ENCODE results near the gene OBSCN.

The OBSCN gene

GRCh38 chr1:228273720-228274451 lies 66.0 kb downstream of the OBSCN start:
- in situ Hi-C loops (cut with HindIII; ENCODE audit: low sequenced_read_pairs), result no loop called here

GRCh38 chr1:228274452-228275178 lies 66.8 kb downstream of the OBSCN start:
- in situ Hi-C loops (cut with HindIII; ENCODE audit: low sequenced_read_pairs), result no loop called here

DNA sequence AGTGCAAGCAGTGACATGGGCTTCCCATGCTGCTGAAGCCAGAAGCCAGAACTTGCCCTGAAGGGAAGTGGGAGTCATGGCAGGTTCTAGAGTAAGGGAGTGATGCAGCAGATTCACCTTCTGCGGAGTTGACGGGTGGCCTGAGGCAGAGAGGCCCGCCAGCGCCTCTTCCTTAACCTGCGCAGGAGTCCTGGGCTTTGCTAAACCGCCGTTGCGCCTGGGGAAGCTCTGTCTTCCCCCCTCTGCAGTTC lies 67.3 kb downstream of the OBSCN start:
- in situ Hi-C loops (cut with HindIII; ENCODE audit: low sequenced_read_pairs), result no loop called here

DNA sequence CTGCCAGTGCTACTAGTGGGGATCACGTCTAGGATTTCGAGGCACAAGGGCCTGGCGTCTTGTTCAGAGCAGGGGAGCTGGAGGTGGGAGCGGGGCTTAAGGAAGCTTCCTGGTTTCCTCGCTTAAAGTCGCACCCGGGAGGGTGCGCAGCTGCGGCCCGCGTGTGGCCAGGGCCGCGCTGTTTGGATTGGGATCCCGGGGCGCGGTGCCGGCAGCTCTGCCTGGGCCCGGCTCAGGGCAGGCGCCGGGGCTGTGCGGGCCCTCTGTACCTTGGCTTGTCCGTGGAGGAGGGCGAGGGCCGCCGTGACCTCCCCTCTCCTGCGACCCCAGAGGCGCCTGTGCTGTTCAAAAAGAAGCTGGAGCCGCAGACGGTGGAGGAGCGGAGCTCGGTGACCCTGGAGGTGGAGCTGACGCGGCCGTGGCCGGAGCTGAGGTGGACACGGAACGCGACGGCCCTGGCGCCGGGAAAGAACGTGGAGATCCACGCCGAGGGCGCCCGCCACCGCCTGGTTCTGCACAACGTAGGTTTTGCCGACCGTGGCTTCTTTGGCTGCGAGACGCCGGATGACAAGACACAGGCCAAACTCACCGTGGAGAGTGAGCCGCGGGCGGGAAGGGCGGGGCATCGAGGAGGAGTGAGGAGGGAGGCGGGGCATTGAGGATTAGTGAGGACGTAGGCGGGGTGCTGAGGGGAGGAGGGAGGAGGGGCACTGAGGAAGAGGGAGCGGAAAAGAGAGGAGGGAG lies 67.8 kb downstream of the OBSCN start:
- in situ Hi-C loops (cut with HindIII; ENCODE audit: low sequenced_read_pairs), result no loop called here

DNA sequence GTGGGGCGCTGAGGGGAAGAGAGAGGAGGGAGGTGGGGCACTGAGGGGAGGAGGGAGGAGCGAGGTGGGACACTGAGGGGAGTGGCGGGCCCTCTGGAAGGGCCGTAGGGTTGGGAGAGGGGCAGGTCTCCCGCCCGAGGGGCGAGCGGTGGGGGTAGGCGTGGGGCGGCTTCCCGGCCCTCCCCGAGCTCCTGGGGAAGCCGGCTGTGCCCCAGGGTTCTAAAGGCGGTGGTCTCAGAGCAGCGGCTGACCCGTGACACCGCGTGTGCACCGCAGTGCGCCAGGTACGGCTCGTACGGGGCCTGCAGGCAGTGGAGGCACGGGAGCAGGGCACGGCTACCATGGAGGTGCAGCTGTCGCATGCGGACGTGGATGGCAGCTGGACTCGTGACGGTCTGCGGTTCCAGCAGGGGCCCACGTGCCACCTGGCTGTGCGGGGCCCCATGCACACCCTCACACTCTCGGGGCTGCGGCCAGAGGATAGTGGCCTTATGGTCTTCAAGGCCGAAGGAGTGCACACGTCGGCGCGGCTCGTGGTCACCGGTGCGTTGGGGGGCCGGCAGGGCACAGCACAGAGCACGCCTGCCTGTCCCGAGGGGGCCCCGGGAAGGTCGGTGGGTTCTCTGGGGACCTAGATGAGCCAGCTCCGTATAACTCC lies 68.5 kb downstream of the OBSCN start:
- in situ Hi-C loops (cut with HindIII; ENCODE audit: low sequenced_read_pairs), result no loop called here

GRCh38 chr1:228276901-228277490 lies 69.2 kb downstream of the OBSCN start:
- in situ Hi-C loops (cut with HindIII; ENCODE audit: low sequenced_read_pairs), result no loop called here

DNA sequence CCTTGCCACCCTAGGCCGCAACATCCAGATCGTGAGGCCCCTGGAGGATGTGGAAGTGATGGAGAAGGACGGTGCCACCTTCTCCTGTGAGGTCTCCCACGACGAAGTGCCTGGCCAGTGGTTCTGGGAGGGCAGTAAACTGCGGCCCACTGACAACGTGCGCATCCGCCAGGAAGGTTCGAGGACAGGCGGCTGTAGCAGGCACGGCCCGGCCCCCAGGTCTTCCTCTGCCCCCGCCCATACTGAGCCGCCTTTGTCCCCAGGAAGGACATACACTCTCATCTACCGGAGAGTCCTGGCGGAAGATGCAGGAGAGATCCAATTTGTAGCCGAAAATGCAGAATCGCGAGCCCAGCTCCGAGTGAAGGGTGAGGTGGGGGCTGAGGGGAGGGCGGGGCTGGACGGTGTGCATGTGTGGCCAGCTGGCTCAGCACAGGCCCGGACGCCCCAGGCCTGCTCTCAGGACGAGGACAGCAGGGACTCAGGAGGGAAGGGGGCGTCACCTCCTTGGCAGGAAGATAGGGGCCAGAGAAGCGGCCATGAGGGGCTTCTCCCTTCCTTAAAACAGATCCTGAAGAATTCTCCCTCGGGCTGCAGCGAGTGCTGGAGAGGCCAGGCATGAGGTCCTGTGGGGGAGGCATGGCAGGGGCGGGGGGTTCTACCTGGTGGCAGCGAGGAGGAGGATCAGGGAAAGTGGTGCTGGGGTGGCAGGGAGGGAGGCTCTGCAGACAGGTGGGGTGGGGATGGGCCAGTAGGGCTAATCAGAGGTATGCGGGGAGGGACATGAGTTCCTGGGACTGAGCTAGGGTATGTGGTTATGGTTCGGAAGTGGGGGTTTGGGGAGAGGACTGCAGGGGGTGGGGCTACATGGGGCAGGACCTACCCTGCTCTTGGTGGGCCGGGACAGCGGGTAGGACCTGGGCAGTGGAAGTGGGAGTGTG lies 69.9 kb downstream of the OBSCN start:
- in situ Hi-C loops (cut with HindIII; ENCODE audit: low sequenced_read_pairs), result no loop called here

DNA sequence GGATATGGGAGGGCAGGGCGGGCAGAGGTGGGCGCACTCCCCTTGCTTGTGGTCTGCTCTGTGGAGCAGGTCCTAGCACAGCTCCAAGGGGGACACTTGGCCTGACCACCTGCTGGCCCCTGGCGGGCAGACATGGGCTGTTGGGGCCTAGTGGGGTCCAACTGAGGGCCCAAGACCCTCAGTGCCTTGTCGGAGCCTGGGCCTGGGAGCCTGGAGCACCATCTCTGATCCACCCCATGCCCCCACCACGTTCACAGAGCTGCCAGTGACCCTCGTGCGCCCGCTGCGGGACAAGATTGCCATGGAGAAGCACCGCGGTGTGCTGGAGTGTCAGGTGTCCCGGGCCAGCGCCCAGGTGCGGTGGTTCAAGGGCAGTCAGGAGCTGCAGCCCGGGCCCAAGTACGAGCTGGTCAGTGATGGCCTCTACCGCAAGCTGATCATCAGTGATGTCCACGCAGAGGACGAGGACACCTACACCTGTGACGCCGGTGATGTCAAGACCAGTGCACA lies 70.6 kb downstream of the OBSCN start:
- in situ Hi-C loops (cut with HindIII; ENCODE audit: low sequenced_read_pairs), result no loop called here

GRCh38 chr1:228279011-228279721 lies 71.3 kb downstream of the OBSCN start:
- in situ Hi-C loops (cut with HindIII; ENCODE audit: low sequenced_read_pairs), result no loop called here

GRCh38 chr1:228279722-228280105 lies 71.9 kb downstream of the OBSCN start:
- in situ Hi-C loops (cut with HindIII; ENCODE audit: low sequenced_read_pairs), result no loop called here

DNA sequence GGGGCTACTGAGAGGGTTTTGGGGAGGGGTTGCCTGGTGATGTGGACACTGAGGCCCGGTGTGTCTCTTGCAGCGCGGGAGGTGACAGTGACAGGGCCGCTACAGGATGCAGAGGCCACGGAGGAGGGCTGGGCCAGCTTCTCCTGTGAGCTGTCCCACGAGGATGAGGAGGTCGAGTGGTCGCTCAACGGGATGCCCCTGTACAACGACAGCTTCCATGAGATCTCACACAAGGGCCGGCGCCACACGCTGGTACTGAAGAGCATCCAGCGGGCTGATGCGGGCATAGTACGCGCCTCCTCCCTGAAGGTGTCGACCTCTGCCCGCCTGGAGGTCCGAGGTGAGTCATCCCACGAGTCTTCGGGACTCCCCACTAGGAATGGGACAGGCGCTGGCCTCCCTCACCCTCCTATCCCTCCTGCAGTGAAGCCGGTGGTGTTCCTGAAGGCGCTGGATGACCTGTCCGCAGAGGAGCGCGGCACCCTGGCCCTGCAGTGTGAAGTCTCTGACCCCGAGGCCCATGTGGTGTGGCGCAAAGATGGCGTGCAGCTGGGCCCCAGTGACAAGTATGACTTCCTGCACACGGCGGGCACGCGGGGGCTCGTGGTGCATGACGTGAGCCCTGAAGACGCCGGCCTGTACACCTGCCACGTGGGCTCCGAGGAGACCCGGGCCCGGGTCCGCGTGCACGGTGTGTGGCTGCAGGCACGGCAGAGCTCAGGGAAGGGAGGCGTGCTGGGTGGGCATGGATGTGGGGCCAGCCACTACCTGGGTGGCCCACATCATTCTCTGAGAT lies 72.5 kb downstream of the OBSCN start:
- in situ Hi-C loops (cut with HindIII; ENCODE audit: low sequenced_read_pairs), result no loop called here

DNA sequence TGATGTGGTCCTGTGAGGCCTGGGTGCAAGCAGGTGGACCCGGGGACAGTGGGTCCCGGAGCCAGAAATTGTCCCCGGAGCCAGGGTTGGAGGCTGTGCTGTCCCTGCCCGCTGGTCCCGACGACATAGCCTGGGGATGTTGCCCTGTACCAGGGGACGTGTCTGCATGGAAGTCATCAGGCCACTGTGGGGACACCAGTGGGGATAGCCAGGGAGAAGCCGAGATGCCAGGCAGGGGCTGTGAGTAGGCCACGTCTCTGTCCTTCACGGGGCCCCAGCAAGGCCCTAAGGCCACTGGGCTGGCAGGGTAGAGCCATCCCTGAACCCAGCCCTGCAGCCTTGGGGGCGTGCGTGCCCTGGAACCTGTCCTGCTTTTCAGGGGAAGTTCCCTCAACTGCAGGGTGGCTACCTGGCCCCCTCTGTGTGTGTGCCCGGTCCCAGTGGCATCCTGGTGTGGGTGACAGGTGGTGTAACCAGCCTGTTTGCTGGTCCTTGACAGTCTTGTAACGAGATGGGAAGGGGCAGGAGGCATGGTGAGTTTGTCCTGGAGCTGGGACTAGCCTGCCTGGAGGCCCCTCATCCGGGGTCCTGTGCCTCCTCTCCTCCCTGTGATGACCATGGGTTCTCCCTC lies 73.2 kb downstream of the OBSCN start:
- in situ Hi-C loops (cut with HindIII; ENCODE audit: low sequenced_read_pairs), result no loop called here

- in situ Hi-C loops (cut with HindIII; ENCODE audit: low sequenced_read_pairs), result no loop called here
Measured at GRCh38 chr1:228281631-228282328, 73.9 kb downstream of the OBSCN start.

DNA sequence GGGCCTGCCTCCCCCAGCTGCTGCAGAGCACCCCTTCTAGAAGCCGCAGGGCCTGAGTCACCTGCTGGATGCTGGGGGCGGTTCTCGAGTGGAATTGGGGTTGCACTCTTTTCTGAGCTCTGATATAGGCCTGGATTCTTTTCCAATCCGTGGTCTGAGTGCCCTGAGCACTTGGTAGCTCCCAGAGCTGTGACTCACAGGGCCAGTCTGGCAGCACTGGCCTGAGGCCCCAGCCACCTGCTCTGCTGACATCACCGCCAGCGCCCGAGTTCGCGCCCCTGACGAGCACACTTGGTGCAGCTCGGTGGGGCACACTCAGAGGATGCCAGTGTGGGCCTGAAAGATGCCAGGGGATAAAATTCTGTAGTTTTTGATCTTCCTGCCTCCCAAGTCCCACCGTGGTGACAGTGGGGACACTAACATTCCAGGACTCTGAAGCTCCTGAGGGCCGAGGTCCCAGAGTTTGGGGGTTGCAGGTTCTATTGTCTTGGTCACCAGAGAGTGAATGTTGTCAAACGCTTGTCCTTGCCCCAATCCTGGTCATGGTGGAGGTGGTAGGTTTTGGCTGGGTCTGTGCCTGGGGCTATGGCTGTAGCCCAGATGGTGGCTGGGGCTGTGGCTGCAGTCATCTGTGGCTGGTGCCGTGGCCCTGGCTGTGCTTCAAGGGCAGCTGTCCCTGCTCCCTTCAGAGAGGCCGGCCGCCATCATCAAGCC lies 74.6 kb downstream of the OBSCN start:
- in situ Hi-C loops (cut with HindIII; ENCODE audit: low sequenced_read_pairs), result no loop called here

- in situ Hi-C loops (cut with HindIII; ENCODE audit: low sequenced_read_pairs), result no loop called here
Measured at GRCh38 chr1:228283043-228283371, 75.2 kb downstream of the OBSCN start.

- in situ Hi-C loops (cut with HindIII; ENCODE audit: low sequenced_read_pairs), result no loop called here
Measured at GRCh38 chr1:228283476-228284147, 75.8 kb downstream of the OBSCN start.

DNA sequence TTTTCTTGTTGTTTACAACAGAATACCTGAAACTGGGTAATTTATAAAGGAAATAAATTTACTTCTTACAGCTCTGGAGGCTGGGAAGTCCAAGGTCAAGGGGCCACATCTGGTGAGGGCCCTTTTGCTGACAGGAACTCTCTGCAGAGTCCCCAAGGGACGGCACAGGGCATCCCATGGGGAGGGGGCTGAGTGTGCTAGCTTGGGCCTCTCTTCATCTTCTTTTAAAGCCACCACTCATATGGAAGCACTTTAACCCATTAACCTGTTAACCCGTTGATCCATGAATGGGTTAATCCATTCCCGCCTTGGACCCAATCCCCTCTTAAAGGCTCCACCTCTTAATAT lies 76.3 kb downstream of the OBSCN start:
- in situ Hi-C loops (cut with HindIII; ENCODE audit: low sequenced_read_pairs), result no loop called here

Measured in DLD1 (cell line).